MM.1S (cell line): ENCODE data around the gene TMEM207.

ENCODE experiments used
- DNase-seq: peaks from one replicate; pipeline ENCODE4 v3.0.0-alpha.2; 2015
- H2AFZ ChIP-seq: fragments of 300-600 bp; sonication (generic); 2 replicates; pipeline ENCODE4 v1.6.0; 2016; ENCODE audit warnings: antibody characterized with exemption, low read length
- H3F3A ChIP-seq: fragments of 300-600 bp; sonication (generic); 2 replicates; pipeline ENCODE4 v1.6.1; 2016; ENCODE audit warnings: mild to moderate bottlenecking, antibody characterized with exemption, low read length, moderate library complexity, mixed read lengths; ENCODE audit not compliant: insufficient read depth
- H3K27ac ChIP-seq: fragments of 300-600 bp; sonication (generic); 2 replicates; pipeline ENCODE4 v1.5.1; 2016; ENCODE audit warnings: mild to moderate bottlenecking, low read length
- H3K27me3 ChIP-seq: fragments of 300-600 bp; sonication (generic); replicated peaks from 2 replicates; pipeline ENCODE4 v1.6.0; 2016; ENCODE audit warnings: low read length; ENCODE audit not compliant: insufficient read depth
- H3K36me3 ChIP-seq: fragments of 300-600 bp; sonication (generic); replicated peaks from 2 replicates; pipeline ENCODE4 v1.6.1; 2016; ENCODE audit warnings: mild to moderate bottlenecking, low read length, mixed read lengths; ENCODE audit not compliant: insufficient read depth
- H3K4me1 ChIP-seq: fragments of 300-600 bp; sonication (generic); 2 replicates; pipeline ENCODE4 v1.6.1; 2016; ENCODE audit warnings: low read length, mixed read lengths
- H3K4me2 ChIP-seq: fragments of 300-600 bp; sonication (generic); 2 replicates; pipeline ENCODE4 v1.6.0; 2016; ENCODE audit warnings: low read depth, low read length
- H3K4me3 ChIP-seq: fragments of 300-600 bp; sonication (generic); 2 replicates; pipeline ENCODE4 v1.5.1; 2016; ENCODE audit warnings: low read length, mixed read lengths
- H3K79me2 ChIP-seq: fragments of 300-600 bp; sonication (generic); 2 replicates; pipeline ENCODE4 v1.6.1; 2016; ENCODE audit warnings: mixed run types, low read length, mixed read lengths
- H3K9ac ChIP-seq: fragments of 300-600 bp; sonication (generic); 2 replicates; pipeline ENCODE4 v1.6.1; 2016; ENCODE audit warnings: low read length, mixed read lengths
- H3K9me2 ChIP-seq: fragments of 300-600 bp; sonication (generic); replicated peaks from 2 replicates; pipeline ENCODE4 v1.6.1; 2016; ENCODE audit warnings: mild to moderate bottlenecking, low read length, mixed read lengths; ENCODE audit not compliant: insufficient read depth
- H3K9me3 ChIP-seq: fragments of 300-600 bp; sonication (generic); replicated peaks from 2 replicates; pipeline ENCODE4 v1.6.1; 2016; ENCODE audit warnings: mild to moderate bottlenecking, low read length, mixed read lengths; ENCODE audit not compliant: insufficient read depth
- H4K20me1 ChIP-seq: fragments of 300-600 bp; sonication (generic); 2 replicates; pipeline ENCODE4 v1.6.1; 2016; ENCODE audit warnings: mild to moderate bottlenecking, low read length, moderate library complexity, mixed read lengths; ENCODE audit not compliant: insufficient read depth
- CTCF ChIP-seq: fragments of 300-600 bp; sonication (generic); IDR thresholded peaks from 2 replicates; pipeline ENCODE4 v1.5.1; 2016; ENCODE audit warnings: antibody characterized with exemption, low read length, mixed read lengths
- EZH2 ChIP-seq: fragments of 300-600 bp; sonication (generic); optimal IDR thresholded peaks from 2 replicates; pipeline ENCODE3; 2017; ENCODE audit warnings: low read depth, mild to moderate bottlenecking, antibody characterized with exemption, low read length, mixed read lengths
- EZH2phosphoT487 ChIP-seq: fragments of 300-600 bp; sonication (generic); IDR thresholded peaks from 2 replicates; pipeline ENCODE4 v1.6.1; 2018; ENCODE audit warnings: antibody characterized with exemption, low read length

TMEM207 gene

GRCh38 chr3:190382082-190382481, 67.6 kb downstream of the TMEM207 start:
- no peaks in the 10 kb centered on the region for H3K36me3 ChIP-seq
- no peak for DNase-seq
- H4K20me1 ChIP-seq: no peaks in the 10 kb centered on the region
- no peaks in the 10 kb centered on the region for H3K9me2 ChIP-seq
- no peak for TF ChIP-seq EZH2
- no peak for TF ChIP-seq EZH2phosphoT487
- no peak for TF ChIP-seq CTCF
- no peak overlapping the region for H3K4me2 ChIP-seq
- no peak overlapping the region for H3K4me3 ChIP-seq
- H3K9ac ChIP-seq: no peak overlapping the region
- H2AFZ ChIP-seq: no peak overlapping the region
- H3K79me2 ChIP-seq: no peaks in the 10 kb centered on the region
- H3K9me3 ChIP-seq: no peaks in the 10 kb centered on the region
- no peaks in the 10 kb centered on the region for H3F3A ChIP-seq
- H3K27me3 ChIP-seq: no peaks in the 10 kb centered on the region
- H3K4me1 ChIP-seq: 0 out of 2 replicates have a peak, but pooled peaks cover 5% of the 10 kb centered on the region
- no peak overlapping the region for H3K27ac ChIP-seq

GRCh38 chr3:190381441-190381840, 68.3 kb downstream of the TMEM207 start:
- no peaks in the 10 kb centered on the region for H3F3A ChIP-seq
- H3K79me2 ChIP-seq: no peaks in the 10 kb centered on the region
- H3K4me2 ChIP-seq: no peak overlapping the region
- H3K4me1 ChIP-seq: 0 out of 2 replicates have a peak, but pooled peaks cover 5% of the 10 kb centered on the region
- no peaks in the 10 kb centered on the region for H3K27me3 ChIP-seq
- no peaks in the 10 kb centered on the region for H4K20me1 ChIP-seq
- no peak overlapping the region for H3K9ac ChIP-seq
- TF ChIP-seq EZH2phosphoT487 (no peak), EZH2 (no peak)
- no peaks in the 10 kb centered on the region for H3K9me3 ChIP-seq
- no peak overlapping the region for H2AFZ ChIP-seq
- DNase-seq: no peak
- no peak overlapping the region for H3K4me3 ChIP-seq
- no peak overlapping the region for H3K27ac ChIP-seq
- no peaks in the 10 kb centered on the region for H3K36me3 ChIP-seq
- no peaks in the 10 kb centered on the region for H3K9me2 ChIP-seq

- Histone ChIP-seq H3K9ac (no peak overlapping the region), H3K27me3 (no peaks in the 10 kb centered on the region), H3K4me1 (0 out of 2 replicates have a peak, but pooled peaks cover 5% of the 10 kb centered on the region), H3K36me3 (no peaks in the 10 kb centered on the region), H2AFZ (no peak overlapping the region), H3K9me2 (no peaks in the 10 kb centered on the region), H3F3A (no peaks in the 10 kb centered on the region), H3K4me2 (no peak overlapping the region), H3K79me2 (no peaks in the 10 kb centered on the region), H3K4me3 (no peak overlapping the region), H3K9me3 (no peaks in the 10 kb centered on the region), H4K20me1 (no peaks in the 10 kb centered on the region), H3K27ac (no peak overlapping the region)
- DNase-seq: no peak
- TF ChIP-seq EZH2: no peak
- TF ChIP-seq CTCF: no peak
- TF ChIP-seq EZH2phosphoT487: no peak
Measured at GRCh38 chr3:190380184-190380583, 69.5 kb downstream of the TMEM207 start.
